Measurements from ENCODE around the gene RAD51B. TPM values are rescaled to one million over a fixed set of nuclear protein-coding genes. Genes with fewer than 3 reads are reported as not detected.

Gene RAD51B
- total RNA-seq, 2 donors from 2014 or later: 9.3 to 12.1 TPM

DNA sequence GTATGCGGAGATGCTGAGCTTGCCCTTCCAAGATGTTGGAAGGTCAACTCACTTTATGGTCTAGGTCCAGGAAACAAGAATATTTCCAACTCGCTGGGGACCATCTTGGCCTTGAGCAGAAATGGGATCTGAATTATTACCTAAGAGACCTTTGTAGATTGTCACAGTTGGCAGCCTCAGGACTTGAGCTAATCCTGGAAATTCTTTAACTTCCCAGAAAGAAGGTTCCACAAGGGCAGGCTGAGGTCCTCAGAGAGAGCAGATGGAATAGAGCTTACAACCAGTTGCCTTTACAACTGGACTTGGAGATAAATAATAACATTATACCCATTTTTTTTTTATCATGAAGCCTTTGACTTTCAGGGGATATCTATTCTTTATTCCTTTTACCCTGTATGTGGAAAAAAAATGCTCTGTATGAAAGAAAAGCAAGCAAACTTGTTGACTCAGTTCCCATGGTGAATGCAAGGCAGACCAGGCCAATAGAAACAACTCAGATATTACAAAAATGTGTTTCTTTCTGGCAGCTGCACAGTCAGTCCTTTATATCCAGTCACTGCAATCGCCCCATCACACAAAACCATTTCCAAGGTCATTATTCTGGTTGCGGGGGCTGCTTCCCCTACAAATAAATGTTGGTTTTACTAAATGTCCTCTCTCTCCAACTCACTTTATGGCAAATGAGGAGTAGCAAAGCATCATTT lies 571.9 kb downstream of the RAD51B start:
- H3K27ac ChIP-seq: peak overlapping the region; percentile 70 to 76
- DNase-seq (ENCODE audit: low spot score): no peak
- H3K4me1 ChIP-seq (ENCODE audit: control insufficient read depth in 1 of 2, low read depth in 2 of 2): peaks cover 57 to 79% of the 10 kb centered on the region in 2 donors
- TF ChIP-seq, protein P1, sequence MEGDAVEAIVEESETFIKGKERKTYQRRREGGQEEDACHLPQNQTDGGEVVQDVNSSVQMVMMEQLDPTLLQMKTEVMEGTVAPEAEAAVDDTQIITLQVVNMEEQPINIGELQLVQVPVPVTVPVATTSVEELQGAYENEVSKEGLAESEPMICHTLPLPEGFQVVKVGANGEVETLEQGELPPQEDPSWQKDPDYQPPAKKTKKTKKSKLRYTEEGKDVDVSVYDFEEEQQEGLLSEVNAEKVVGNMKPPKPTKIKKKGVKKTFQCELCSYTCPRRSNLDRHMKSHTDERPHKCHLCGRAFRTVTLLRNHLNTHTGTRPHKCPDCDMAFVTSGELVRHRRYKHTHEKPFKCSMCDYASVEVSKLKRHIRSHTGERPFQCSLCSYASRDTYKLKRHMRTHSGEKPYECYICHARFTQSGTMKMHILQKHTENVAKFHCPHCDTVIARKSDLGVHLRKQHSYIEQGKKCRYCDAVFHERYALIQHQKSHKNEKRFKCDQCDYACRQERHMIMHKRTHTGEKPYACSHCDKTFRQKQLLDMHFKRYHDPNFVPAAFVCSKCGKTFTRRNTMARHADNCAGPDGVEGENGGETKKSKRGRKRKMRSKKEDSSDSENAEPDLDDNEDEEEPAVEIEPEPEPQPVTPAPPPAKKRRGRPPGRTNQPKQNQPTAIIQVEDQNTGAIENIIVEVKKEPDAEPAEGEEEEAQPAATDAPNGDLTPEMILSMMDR (IDR thresholded peaks at IDR 0.05): no peak
- ATAC-seq (ENCODE audit: insufficient number of reproducible peaks, low FRiP score, low read depth): peak; percentile 62
- H3K36me3 ChIP-seq: no peaks in the 10 kb centered on the region
- H3K27me3 ChIP-seq (replicated peaks; ENCODE audit: insufficient read depth): no peaks in the 10 kb centered on the region
- no peaks in the 10 kb centered on the region for H3K9me3 ChIP-seq
- H3K4me3 ChIP-seq: no peak overlapping the region

DNA sequence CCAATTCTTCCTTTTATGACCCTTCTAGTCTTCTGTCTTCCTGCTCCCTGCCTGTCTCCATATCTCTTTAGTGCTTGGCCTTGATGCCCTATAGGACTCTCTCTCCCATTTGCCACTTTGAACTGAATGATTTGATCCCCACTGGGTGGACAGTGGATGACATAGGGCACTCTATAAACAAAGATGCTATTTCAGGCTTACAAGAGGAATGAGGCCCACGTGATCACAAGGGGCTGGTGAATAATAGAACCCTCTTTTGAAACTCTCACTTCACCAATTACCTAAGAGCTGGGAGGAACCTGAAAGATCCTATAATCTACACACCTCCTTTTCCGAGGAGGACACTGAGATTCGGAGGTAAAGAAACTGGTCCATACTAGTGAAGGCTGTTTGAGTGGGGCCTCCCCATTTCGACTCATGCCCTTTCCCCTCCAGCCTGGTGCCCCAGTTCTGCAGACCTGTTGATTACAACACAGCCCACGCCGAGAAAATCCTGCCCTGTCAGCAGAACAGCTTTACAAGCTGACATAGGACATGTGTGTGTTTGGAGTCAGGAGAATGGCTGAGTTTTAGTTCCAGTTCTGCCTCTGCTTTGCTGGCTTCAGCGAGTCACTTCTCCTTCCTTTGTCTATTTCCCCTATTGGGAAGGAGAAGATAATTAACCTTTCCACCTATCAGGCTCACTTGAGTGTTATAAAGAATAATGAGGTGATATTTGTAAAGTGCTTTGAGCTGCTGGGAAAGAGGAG lies 573.0 kb downstream of the RAD51B start:
- no peak for DNase-seq (ENCODE audit: low spot score)
- ATAC-seq (ENCODE audit: insufficient number of reproducible peaks, low FRiP score, low read depth): no peak
- peak overlapping the region; percentile 70 to 76 for H3K27ac ChIP-seq
- TF ChIP-seq, protein P1 (IDR thresholded peaks at IDR 0.05): no peak
- no peaks in the 10 kb centered on the region for H3K27me3 ChIP-seq (replicated peaks; ENCODE audit: insufficient read depth)
- no peaks in the 10 kb centered on the region for H3K9me3 ChIP-seq
- no peaks in the 10 kb centered on the region for H3K36me3 ChIP-seq
- H3K4me1 ChIP-seq (ENCODE audit: control insufficient read depth in 1 of 2, low read depth in 2 of 2): peaks cover 56 to 79% of the 10 kb centered on the region in 2 donors
- no peak overlapping the region for H3K4me3 ChIP-seq

DNA sequence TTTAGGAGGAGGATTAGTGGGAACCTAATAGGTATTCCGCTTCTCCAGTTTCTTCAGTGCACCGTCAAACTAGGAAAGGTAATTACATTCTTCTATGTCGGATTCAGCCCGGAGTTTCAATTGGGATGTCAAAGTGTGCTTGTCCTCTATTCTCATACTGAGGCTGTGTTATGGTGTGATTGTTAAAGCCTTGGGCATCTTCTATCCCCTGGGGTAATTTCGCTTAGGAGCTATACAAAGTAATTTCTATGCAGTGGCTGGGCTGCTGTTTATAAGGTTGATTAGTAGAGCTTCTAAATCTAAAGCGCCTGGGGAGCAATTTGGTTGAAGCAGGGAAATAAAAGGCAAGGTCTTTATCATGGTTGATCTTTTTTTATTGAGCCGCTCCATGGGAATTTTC lies 573.7 kb downstream of the RAD51B start:
- Histone ChIP-seq H3K27me3 (replicated peaks; ENCODE audit: insufficient read depth) (no peaks in the 10 kb centered on the region), H3K27ac (peak overlapping the region; percentile 70 to 76), H3K4me3 (no peak overlapping the region), H3K9me3 (no peaks in the 10 kb centered on the region), H3K36me3 (no peaks in the 10 kb centered on the region), H3K4me1 (ENCODE audit: control insufficient read depth in 1 of 2, low read depth in 2 of 2) (peaks cover 59 to 84% of the 10 kb centered on the region in 2 donors)
- TF ChIP-seq, protein P1 (IDR thresholded peaks at IDR 0.05): no peak
- ATAC-seq (ENCODE audit: insufficient number of reproducible peaks, low FRiP score, low read depth) (no peak), DNase-seq (ENCODE audit: low spot score) (no peak)

DNA sequence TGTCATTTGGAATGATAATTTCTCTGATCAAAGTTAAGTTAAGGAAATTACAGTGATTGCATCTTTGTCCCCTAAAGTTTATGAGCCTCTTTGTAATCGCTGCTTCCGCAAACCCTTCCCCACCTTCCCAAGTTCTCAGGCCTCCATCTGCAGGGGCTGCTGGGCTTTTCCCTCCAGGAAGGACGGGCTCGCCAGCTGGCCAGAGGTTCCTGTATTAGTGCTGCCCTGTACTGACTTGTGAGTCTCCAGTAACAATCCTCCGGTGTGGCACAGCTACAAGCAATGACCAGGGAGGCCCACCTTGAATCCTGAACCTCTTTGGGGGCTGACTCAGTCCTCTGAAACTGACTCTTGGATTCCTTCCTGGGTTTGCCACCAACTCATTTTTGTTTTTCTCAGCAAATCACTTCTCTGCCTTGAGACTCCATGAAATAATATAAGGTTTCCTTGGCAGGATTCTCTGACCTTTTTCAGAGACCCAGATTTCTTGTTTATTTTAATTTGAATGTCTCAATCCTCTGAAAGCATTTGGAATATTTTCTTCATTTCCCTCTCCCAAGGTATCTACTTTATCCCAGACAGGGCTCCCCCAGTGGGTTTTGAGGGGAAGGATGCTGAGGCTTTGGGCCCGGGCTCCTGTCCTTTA lies 574.7 kb downstream of the RAD51B start:
- Histone ChIP-seq H3K4me3 (no peak overlapping the region), H3K9me3 (no peaks in the 10 kb centered on the region), H3K36me3 (no peaks in the 10 kb centered on the region), H3K27ac (peak overlapping the region; percentile 70 to 76), H3K4me1 (ENCODE audit: control insufficient read depth in 1 of 2, low read depth in 2 of 2) (peaks cover 59 to 86% of the 10 kb centered on the region in 2 donors), H3K27me3 (replicated peaks; ENCODE audit: insufficient read depth) (no peaks in the 10 kb centered on the region)
- TF ChIP-seq, protein P1 (IDR thresholded peaks at IDR 0.05): no peak
- no peak for DNase-seq (ENCODE audit: low spot score)
- no peak for ATAC-seq (ENCODE audit: insufficient number of reproducible peaks, low FRiP score, low read depth)

DNA sequence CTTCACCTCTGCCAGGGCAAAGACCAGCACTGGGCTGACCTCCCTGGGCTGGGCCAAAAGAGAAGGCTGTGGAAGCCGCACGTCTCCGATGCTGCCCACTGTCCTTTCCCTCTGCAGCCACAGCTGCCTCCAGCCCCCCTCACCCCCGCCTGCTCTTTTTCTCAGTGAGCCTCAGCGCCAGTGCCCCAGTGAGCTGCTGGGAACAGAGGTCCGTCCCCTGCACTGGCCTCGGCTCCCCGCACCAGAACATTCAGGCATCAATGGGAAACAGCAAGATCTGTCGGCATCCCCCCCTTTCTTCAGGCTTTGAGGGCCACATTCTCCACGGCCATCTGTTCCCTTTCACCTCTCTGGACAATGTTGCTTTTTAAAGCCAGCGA lies 575.2 kb downstream of the RAD51B start:
- H3K36me3 ChIP-seq: no peaks in the 10 kb centered on the region
- H3K9me3 ChIP-seq: no peaks in the 10 kb centered on the region
- H3K27ac ChIP-seq: peak overlapping the region; percentile 70 to 76
- no peak overlapping the region for H3K4me3 ChIP-seq
- DNase-seq (ENCODE audit: low spot score) (no peak), ATAC-seq (ENCODE audit: insufficient number of reproducible peaks, low FRiP score, low read depth) (no peak)
- no peaks in the 10 kb centered on the region for H3K27me3 ChIP-seq (replicated peaks; ENCODE audit: insufficient read depth)
- peaks cover 59 to 87% of the 10 kb centered on the region in 2 donors for H3K4me1 ChIP-seq (ENCODE audit: control insufficient read depth in 1 of 2, low read depth in 2 of 2)
- TF ChIP-seq, protein P1 (IDR thresholded peaks at IDR 0.05): no peak

Measured in thoracic aorta (tissue), 2 donors.